IMR-90 (cell line): ENCODE measurements around the gene MTA3. TPM values are rescaled to one million over a fixed set of nuclear protein-coding genes. Genes with fewer than 3 reads are reported as not detected.

Source experiments
- ATAC-seq: fragments of 200-7000 bp; cut with Tn5 transposase; 2 replicates; pipeline ENCODE4 v1.9.1; 2020; ENCODE audit warnings: low read depth, mild to moderate bottlenecking, moderate library complexity
- BruUV-seq: library from RNA; stranded (reverse); fragments of 400-500 nt; replicated peaks from 2 replicates; lab custom pipeline; 2021; lab: Mats Ljungman, UMichigan
- CTCF ChIA-PET: fragments of 300-600 bp; formaldehyde crosslinking; extraction: SDS; loops from one replicate; lab custom pipeline; 2021; ENCODE audit warnings: antibody characterized with exemption; lab: Yijun Ruan, JAX
- POLR2A ChIA-PET: fragments of 300-600 bp; sonication (Branson Sonifier 250); formaldehyde crosslinking; loops from one replicate; lab custom pipeline; 2022; ENCODE audit warnings: antibody characterized with exemption; ENCODE audit not compliant: unreplicated experiment; lab: Charles Lee
- DNase-seq: peaks from one replicate; pipeline ENCODE4 v3.0.0; 2013
- H2AFZ ChIP-seq: replicated peaks from 2 replicates; pipeline ENCODE3; 2013; ENCODE audit warnings: low read length, mild to moderate bottlenecking; ENCODE audit not compliant: poor library complexity
- H2AK5ac ChIP-seq: 2 replicates; pipeline ENCODE4 v1.6.1; 2013; ENCODE audit warnings: low read depth, low read length, inconsistent platforms
- H2AK9ac ChIP-seq: replicated peaks from 2 replicates; pipeline ENCODE3; 2013; ENCODE audit warnings: mild to moderate bottlenecking, low read depth, low read length, moderate library complexity; ENCODE audit not compliant: poor library complexity
- H2BK120ac ChIP-seq: 2 replicates; pipeline ENCODE4 v1.6.1; 2013; ENCODE audit warnings: low read depth, low read length, inconsistent platforms
- H2BK15ac ChIP-seq: 3 replicates; pipeline ENCODE4 v1.6.1; 2013; ENCODE audit warnings: low read depth, low read length, inconsistent platforms
- H2BK20ac ChIP-seq: 2 replicates; pipeline ENCODE4 v1.6.1; 2013; ENCODE audit warnings: low read depth, mild to moderate bottlenecking, inconsistent platforms, low read length, moderate library complexity
- H2BK5ac ChIP-seq: 2 replicates; pipeline ENCODE4 v1.6.1; 2013; ENCODE audit warnings: mild to moderate bottlenecking, low read depth, low read length, inconsistent platforms; ENCODE audit not compliant: poor library complexity, severe bottlenecking
- H3K14ac ChIP-seq: replicated peaks from 2 replicates; pipeline ENCODE4 v1.6.1; 2013; ENCODE audit warnings: low read depth, low read length, inconsistent platforms
- H3K18ac ChIP-seq: 2 replicates; pipeline ENCODE4 v1.6.1; 2013; ENCODE audit warnings: low read depth, low read length, control low read depth
- H3K23ac ChIP-seq: 2 replicates; pipeline ENCODE4 v1.6.1; 2013; ENCODE audit warnings: low read depth, low read length, inconsistent platforms
- H3K27ac ChIP-seq: 2 replicates; pipeline ENCODE4 v1.5.1; 2013; ENCODE audit warnings: mild to moderate bottlenecking, control low read depth, low read length; ENCODE audit not compliant: insufficient read depth
- H3K27me3 ChIP-seq: 2 replicates; pipeline ENCODE4 v1.6.1; 2013; ENCODE audit warnings: low read length; ENCODE audit not compliant: control insufficient read depth, insufficient read depth
- H3K36me3 ChIP-seq: 2 replicates; pipeline ENCODE4 v1.6.1; 2013; ENCODE audit warnings: low read length, mixed read lengths; ENCODE audit not compliant: control insufficient read depth, insufficient read depth
- H3K4ac ChIP-seq: 2 replicates; pipeline ENCODE4 v1.6.1; 2013; ENCODE audit warnings: low read depth, low read length, inconsistent platforms
- H3K4me1 ChIP-seq: 2 replicates; pipeline ENCODE4 v1.6.1; 2013; ENCODE audit warnings: low read length, mixed read lengths; ENCODE audit not compliant: control insufficient read depth, insufficient read depth
- H3K4me2 ChIP-seq: 2 replicates; pipeline ENCODE4 v1.6.1; 2013; ENCODE audit warnings: low read depth, mild to moderate bottlenecking, control low read depth, low read length, moderate library complexity
- H3K4me3 ChIP-seq: 2 replicates; pipeline ENCODE4 v1.5.1; 2013; ENCODE audit warnings: low read depth, mild to moderate bottlenecking, control low read depth, low read length, moderate library complexity; ENCODE audit not compliant: insufficient read depth
- H3K56ac ChIP-seq: 2 replicates; pipeline ENCODE4 v1.6.1; 2013; ENCODE audit warnings: low read length, inconsistent platforms; ENCODE audit not compliant: insufficient read depth; ENCODE audit errors: extremely low read depth
- H3K79me1 ChIP-seq, 2 experiments: 2 replicates each; pipeline ENCODE4 v1.6.1; 2013; ENCODE audit warnings: low read length in 2 of 2, inconsistent platforms in 1 of 2, low read depth in 1 of 2
- H3K9ac ChIP-seq: 2 replicates; pipeline ENCODE4 v1.6.1; 2013; ENCODE audit warnings: low read depth, low read length, control low read depth
- H3K9me1 ChIP-seq: 2 replicates; pipeline ENCODE4 v1.6.1; 2013; ENCODE audit warnings: low read length, inconsistent platforms; ENCODE audit not compliant: insufficient read depth
- H3K9me3 ChIP-seq: 2 replicates; pipeline ENCODE4 v1.6.1; 2013; ENCODE audit warnings: low read length; ENCODE audit not compliant: control insufficient read depth, insufficient read depth
- H4K20me1 ChIP-seq: 2 replicates; pipeline ENCODE4 v1.6.1; 2013; ENCODE audit warnings: low read length, inconsistent platforms; ENCODE audit not compliant: insufficient read depth
- H4K5ac ChIP-seq: 2 replicates; pipeline ENCODE4 v1.6.1; 2013; ENCODE audit warnings: mild to moderate bottlenecking, low read depth, low read length, control low read depth
- H4K8ac ChIP-seq, 2 experiments: 2 replicates each; pipeline ENCODE4 v1.6.1; 2013; ENCODE audit warnings: low read depth in 2 of 2, low read length in 2 of 2, control low read depth in 1 of 2, inconsistent platforms in 1 of 2
- H4K91ac ChIP-seq: 2 replicates; pipeline ENCODE4 v1.6.1; 2013; ENCODE audit warnings: low read depth, low read length, inconsistent platforms; ENCODE audit not compliant: insufficient read depth
- BHLHE40 ChIP-seq: fragments of 150-350 bp; IDR thresholded peaks from 2 replicates; pipeline ENCODE4 v1.6.1; 2016; ENCODE audit warnings: mild to moderate bottlenecking, low read depth, low read length
- MXI1 ChIP-seq: IDR thresholded peaks from 2 replicates; pipeline ENCODE4 v1.6.1; 2012; ENCODE audit warnings: low read depth, mild to moderate bottlenecking, low read length, moderate library complexity, borderline replicate concordance
- WGBS, 2 experiments: methylation state at CpG; one replicate each; pipeline versions ENCODE4 v1.1.5 to v1.1.7; 2013; ENCODE audit warnings: missing lambda C conversion rate in 2 of 2; ENCODE audit not compliant: insufficient read length in 1 of 2; ENCODE audit errors: extremely low coverage in 2 of 2; 5-methylcytosine and 5-hydroxymethylcytosine counted together
- dilution Hi-C: fragments of 300-500 bp; cut with HindIII; formaldehyde crosslinking; loops from one replicate; pipeline ENCODE4 v1.14.3; 2018; ENCODE audit warnings: low sequenced_read_pairs; ENCODE audit not compliant: unreplicated experiment
- in situ Hi-C: fragments of 300-500 bp; cut with MboI; formaldehyde crosslinking; loops from 3 replicates; pipeline ENCODE4 v1.14.3; 2019; ENCODE audit warnings: low sequenced_read_pairs, inconsistent platforms, mixed read lengths
- intact Hi-C: fragments of 100-400 bp; cut with micrococcal nuclease; formaldehyde crosslinking; loops from 2 replicates; pipeline ENCODE4 v1.10.0; 2022
- polyA plus RNA-seq, 3 experiments: library from polyadenylated mRNA; depleted of rRNA; stranded (reverse); fragments of >200 nt; gene quantifications; 2 replicates each; pipeline ENCODE4 v1.2.3, GENCODE V29; 2012; ENCODE audit warnings: low replicate concordance in 1 of 3
- total RNA-seq: library from RNA; depleted of rRNA; stranded (reverse); fragments of >200 nt; gene quantifications from 2 replicates; pipeline ENCODE4 v1.2.3, GENCODE V29; 2012

The MTA3 gene
- total and polyA plus RNA-seq, 2 of the 4 experiments (the other 2 are of a cell fraction): 31.9 to 34.3 TPM

GRCh38 chr2:42575458-42576064 is 7.1 kb downstream of the MTA3 start:
- ATAC-seq (no peak), DNase-seq (no peak)
- H3K4ac ChIP-seq: no peak overlapping the region
- no peak overlapping the region for H2BK120ac ChIP-seq
- no peak overlapping the region for H3K14ac ChIP-seq
- peaks cover 32% of the 10 kb centered on the region for H3K36me3 ChIP-seq
- H3K4me1 ChIP-seq: no peaks in the 10 kb centered on the region
- H4K91ac ChIP-seq: no peak overlapping the region
- H2BK20ac ChIP-seq: no peak overlapping the region
- no peak overlapping the region for H3K18ac ChIP-seq
- no peak overlapping the region for H3K27ac ChIP-seq
- H3K27me3 ChIP-seq: no peaks in the 10 kb centered on the region
- intact Hi-C loops (no loop called here), dilution Hi-C loops (no loop called here), in situ Hi-C loops (no loop called here)
- 0 out of 2 replicates have a peak, but pooled peaks cover 2% of the 10 kb centered on the region for H3K9me1 ChIP-seq
- no peak overlapping the region for H4K8ac ChIP-seq
- no peak overlapping the region for H2AFZ ChIP-seq
- H2AK5ac ChIP-seq: no peak overlapping the region
- H3K4me2 ChIP-seq: no peak overlapping the region
- H3K79me1 ChIP-seq: peaks cover 24 to 46% of the 10 kb centered on the region in 2 experiments
- ChIA-PET CTCF (interaction anchor here (0.6 kb wide), 1 partner anchor 50 kb away, joined by 6 read pairs; no protein-coding TSS in a partner anchor), POLR2A (interaction anchor here (0.6 kb wide), 1 partner anchor 45 kb away, joined by 9 read pairs; no protein-coding TSS in a partner anchor)
- no TSS peak for BruUV-seq
- H2BK5ac ChIP-seq: no peak overlapping the region
- H4K20me1 ChIP-seq: no peaks in the 10 kb centered on the region; the same call in 1 of the 2 replicates
- no peak overlapping the region for H2BK15ac ChIP-seq
- WGBS, 2 experiments: no CpG with 5 or more reads among the region's 3 CpGs
- 0 out of 2 replicates have a peak overlapping the region, but pooled peaks have one; percentile 56 for H3K23ac ChIP-seq
- H3K9me3 ChIP-seq: no peaks in the 10 kb centered on the region
- H3K9ac ChIP-seq: no peak overlapping the region
- TF ChIP-seq MXI1: no peak
- TF ChIP-seq BHLHE40: no peak
- H4K5ac ChIP-seq: no peak overlapping the region
- H3K4me3 ChIP-seq: no peak overlapping the region
- H2AK9ac ChIP-seq: no peak overlapping the region
- no peak overlapping the region for H3K56ac ChIP-seq
